Prostate gland (tissue), 2 donors: ENCODE data around the gene LIMS2. TPM values are rescaled to one million over a fixed set of nuclear protein-coding genes. Genes with fewer than 3 reads are reported as not detected.
A peak's percentile ranks its signal among the peaks of the same experiment; 100 is the strongest.

Experiments used
- DNase-seq: peaks from one replicate; pipeline ENCODE4 v3.0.0-alpha.2; 2019; ENCODE audit warnings: low spot score
- H3K27ac ChIP-seq, 2 donors: fragments of 200-600 bp; sonication (generic); 2 replicates each; pipeline ENCODE4 v1.5.1; 2017 to 2019
- H3K27me3 ChIP-seq: fragments of 200-600 bp; sonication (generic); replicated peaks from 2 replicates; pipeline ENCODE4 v1.5.1; 2019; ENCODE audit not compliant: insufficient read depth
- H3K36me3 ChIP-seq, 2 donors: fragments of 200-600 bp; sonication (generic); 1 replicate in 1 of 2; 2 replicates in 1 of 2; pipeline versions ENCODE4 v1.5.1 to v1.8.1; 2017 to 2019
- H3K4me1 ChIP-seq: fragments of 200-600 bp; sonication (generic); replicated peaks from 2 replicates; pipeline ENCODE4 v1.5.1; 2019
- H3K4me3 ChIP-seq, 2 donors: fragments of 200-600 bp; sonication (generic); 2 replicates each; pipeline ENCODE4 v1.5.1; 2017 to 2019
- H3K9me3 ChIP-seq: fragments of 200-600 bp; sonication (generic); 2 replicates; pipeline ENCODE4 v1.5.1; 2017
- POLR2A ChIP-seq: fragments of 450-650 bp; IDR thresholded peaks from one replicate; pipeline ENCODE4 v1.6.1; 2016; ENCODE audit warnings: antibody characterized with exemption, mild to moderate bottlenecking
- POLR2AphosphoS5 ChIP-seq: sonication (generic); formaldehyde crosslinking; IDR thresholded peaks from one replicate; pipeline ENCODE4 v1.6.1; 2017; ENCODE audit warnings: antibody characterized with exemption
- WGBS: methylation state at CpG from one replicate; pipeline ENCODE4 v1.1.5; 2018; 5-methylcytosine and 5-hydroxymethylcytosine counted together
- intact Hi-C: fragments of 100-400 bp; cut with DNase I; formaldehyde crosslinking; loops from one replicate; pipeline ENCODE4 v1.14.2; 2022
- total RNA-seq, 2 donors: library from RNA; depleted of rRNA; stranded (reverse); fragments of >200 nt; gene quantifications; one replicate each; pipeline ENCODE4 v1.1.0, GENCODE V29; 2016
- TF ChIP-seq, protein P1 (sequence below), 4 experiments: fragments of 200-600 bp in 2 of 4; fragments of 450-650 bp in 2 of 4; sonication (generic) in 2 of 4; IDR thresholded peaks; 1 replicate in 3 of 4; 2 replicates in 1 of 4; pipeline ENCODE4 v1.5.1; 2016 to 2019; ENCODE audit warnings: antibody characterized with exemption in 4 of 4, mild to moderate bottlenecking in 2 of 4, moderate library complexity in 2 of 4

The LIMS2 gene
- total RNA-seq, 2 donors from 2014 or later, result 31.9 to 63.2 TPM

DNA sequence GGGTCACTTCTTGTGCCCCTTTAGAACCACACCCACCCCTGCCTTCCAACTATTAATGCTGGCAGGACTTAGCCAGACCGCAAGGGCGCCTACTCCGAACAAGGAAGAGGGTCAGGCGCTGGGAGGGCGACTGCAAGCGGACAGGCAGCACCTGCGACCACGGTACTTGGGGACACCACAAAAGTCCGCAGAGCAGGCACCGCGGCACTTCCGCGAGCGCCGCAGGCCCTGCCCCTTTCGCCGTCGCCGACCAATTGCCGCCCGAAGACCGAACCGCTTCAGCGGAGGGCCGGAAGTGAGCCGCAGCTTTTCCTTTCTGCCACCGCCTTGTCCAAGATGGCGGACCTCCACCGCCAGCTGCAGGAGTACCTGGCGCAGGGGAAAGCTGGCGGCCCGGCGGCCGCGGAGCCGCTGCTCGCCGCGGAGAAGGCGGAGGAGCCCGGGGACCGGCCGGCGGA lies 25.9 kb upstream of the LIMS2 start, which contains the start of gene SFT2D3:
TSS of gene SFT2D3 (plus strand) at position 305 of the 458 bp plus-strand sequence. CDS start at position 337, 32 bp downstream.
- DNase-seq, result peak; percentile 91
- intact Hi-C loops, result no loop called here
- peaks cover 12% of the 10 kb centered on the region for H3K4me1 ChIP-seq
- no peaks in the 10 kb centered on the region for H3K36me3 ChIP-seq
- peak within 1 kb of the TSS; percentile 54 to 73 for H3K4me3 ChIP-seq
- 2% methylated on average over 36 of the region's 44 CpGs for WGBS
- H3K27ac ChIP-seq, result peak within 1 kb of the TSS; percentile 87 to 93
- H3K27me3 ChIP-seq, result no peaks in the 10 kb centered on the region
- TF ChIP-seq, protein P1, sequence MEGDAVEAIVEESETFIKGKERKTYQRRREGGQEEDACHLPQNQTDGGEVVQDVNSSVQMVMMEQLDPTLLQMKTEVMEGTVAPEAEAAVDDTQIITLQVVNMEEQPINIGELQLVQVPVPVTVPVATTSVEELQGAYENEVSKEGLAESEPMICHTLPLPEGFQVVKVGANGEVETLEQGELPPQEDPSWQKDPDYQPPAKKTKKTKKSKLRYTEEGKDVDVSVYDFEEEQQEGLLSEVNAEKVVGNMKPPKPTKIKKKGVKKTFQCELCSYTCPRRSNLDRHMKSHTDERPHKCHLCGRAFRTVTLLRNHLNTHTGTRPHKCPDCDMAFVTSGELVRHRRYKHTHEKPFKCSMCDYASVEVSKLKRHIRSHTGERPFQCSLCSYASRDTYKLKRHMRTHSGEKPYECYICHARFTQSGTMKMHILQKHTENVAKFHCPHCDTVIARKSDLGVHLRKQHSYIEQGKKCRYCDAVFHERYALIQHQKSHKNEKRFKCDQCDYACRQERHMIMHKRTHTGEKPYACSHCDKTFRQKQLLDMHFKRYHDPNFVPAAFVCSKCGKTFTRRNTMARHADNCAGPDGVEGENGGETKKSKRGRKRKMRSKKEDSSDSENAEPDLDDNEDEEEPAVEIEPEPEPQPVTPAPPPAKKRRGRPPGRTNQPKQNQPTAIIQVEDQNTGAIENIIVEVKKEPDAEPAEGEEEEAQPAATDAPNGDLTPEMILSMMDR (IDR thresholded peaks at IDR 0.05), result peak in 1 of 4 experiments; percentile 7
- TF ChIP-seq POLR2AphosphoS5, result peak; percentile 85
- TF ChIP-seq POLR2A, result peak; percentile 79
- no peaks in the 10 kb centered on the region for H3K9me3 ChIP-seq

DNA sequence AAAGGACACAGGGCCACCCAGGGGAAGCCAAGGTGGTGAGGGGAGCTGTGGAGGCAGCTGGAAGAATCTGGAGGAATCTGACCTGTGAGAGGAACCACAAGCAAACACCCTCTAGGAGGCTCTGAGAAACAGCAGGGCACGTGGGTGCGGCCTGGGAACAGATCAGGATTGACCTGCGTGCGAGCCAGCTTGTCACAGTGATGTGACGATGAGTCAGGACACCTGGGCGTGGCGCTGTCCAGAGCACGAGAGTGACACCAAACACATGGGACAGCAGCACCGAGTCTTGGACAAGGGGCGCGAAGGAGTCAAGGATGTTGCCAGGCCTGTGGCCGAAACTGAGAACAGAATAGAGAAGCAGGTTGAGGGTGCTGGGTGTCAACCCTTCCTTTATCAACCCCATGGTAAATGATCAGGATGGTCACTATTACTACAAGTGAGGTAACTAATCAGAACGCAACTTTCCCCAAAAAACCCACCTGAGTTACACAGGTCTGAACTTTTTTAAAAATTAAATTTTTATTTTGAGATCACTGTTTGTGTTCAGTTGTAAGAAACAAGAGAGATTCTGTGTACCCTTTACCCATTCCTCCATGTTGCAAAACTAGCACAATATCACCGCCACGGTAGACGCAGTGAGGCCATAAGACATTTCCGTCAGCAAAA lies 25.3 kb upstream of the LIMS2 start:
- intact Hi-C loops, result no loop called here
- Histone ChIP-seq H3K27me3 (peaks cover 1% of the 10 kb centered on the region), H3K9me3 (no peaks in the 10 kb centered on the region), H3K27ac (peak overlapping the region; percentile 87 to 93), H3K4me3 (peak overlapping the region; percentile 54 to 73), H3K4me1 (peaks cover 12% of the 10 kb centered on the region), H3K36me3 (no peaks in the 10 kb centered on the region)
- no peak for DNase-seq
- 52% methylated on average over 17 of the region's 17 CpGs for WGBS
- TF ChIP-seq POLR2A (no peak), POLR2AphosphoS5 (no peak)
- TF ChIP-seq, protein P1 (IDR thresholded peaks at IDR 0.05), result no peak

DNA sequence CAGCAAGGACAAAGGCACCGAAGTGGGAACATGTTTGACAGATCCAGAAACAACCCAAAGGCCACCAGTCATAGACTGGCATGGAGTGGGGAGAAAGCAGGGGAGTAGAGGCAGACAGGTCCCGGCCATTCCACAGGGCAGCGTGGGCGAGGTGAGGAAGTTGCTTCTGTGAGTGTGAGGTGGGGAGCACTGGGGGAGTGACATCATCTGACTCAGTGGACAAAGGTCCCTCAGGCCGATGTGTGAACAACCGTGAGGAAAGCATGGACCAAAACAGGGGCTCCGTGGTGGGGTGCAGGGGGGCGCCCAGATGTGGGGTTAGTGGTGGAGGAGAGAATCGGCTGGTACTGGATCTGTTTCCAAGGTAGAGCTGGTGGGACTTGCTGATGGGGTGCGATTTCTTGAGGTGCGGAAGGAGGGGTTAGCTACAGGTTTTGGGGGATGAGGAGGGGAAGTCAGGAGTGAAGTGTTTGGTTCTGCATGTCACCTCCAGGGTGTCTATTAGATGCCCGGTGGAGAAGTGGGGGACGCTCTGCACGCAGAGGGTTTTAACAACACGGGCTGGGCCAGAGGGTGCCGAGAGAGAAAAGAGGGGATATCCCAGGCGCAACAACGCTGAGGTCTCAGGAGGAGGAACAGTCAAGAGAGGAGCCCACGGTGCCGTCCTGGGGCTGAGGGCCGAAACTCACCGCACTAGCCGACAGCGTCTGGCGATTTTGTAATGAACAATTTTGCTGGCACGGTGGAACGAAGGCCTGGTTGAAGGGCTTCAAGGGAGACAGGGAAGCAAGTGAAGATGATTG lies 23.4 kb upstream of the LIMS2 start:
- 93% methylated on average over 27 of the region's 27 CpGs for WGBS
- Histone ChIP-seq H3K4me3 (no peak overlapping the region), H3K9me3 (no peaks in the 10 kb centered on the region), H3K27me3 (peaks cover 1% of the 10 kb centered on the region), H3K4me1 (peaks cover 12% of the 10 kb centered on the region), H3K36me3 (no peaks in the 10 kb centered on the region), H3K27ac (no peak overlapping the region)
- intact Hi-C loops, result loop anchor here (5.0 kb wide), 1 partner anchor 191 kb away; no protein-coding TSS in a partner anchor
- TF ChIP-seq POLR2AphosphoS5 (no peak), POLR2A (no peak)
- TF ChIP-seq, protein P1 (IDR thresholded peaks at IDR 0.05), result no peak
- no peak for DNase-seq

DNA sequence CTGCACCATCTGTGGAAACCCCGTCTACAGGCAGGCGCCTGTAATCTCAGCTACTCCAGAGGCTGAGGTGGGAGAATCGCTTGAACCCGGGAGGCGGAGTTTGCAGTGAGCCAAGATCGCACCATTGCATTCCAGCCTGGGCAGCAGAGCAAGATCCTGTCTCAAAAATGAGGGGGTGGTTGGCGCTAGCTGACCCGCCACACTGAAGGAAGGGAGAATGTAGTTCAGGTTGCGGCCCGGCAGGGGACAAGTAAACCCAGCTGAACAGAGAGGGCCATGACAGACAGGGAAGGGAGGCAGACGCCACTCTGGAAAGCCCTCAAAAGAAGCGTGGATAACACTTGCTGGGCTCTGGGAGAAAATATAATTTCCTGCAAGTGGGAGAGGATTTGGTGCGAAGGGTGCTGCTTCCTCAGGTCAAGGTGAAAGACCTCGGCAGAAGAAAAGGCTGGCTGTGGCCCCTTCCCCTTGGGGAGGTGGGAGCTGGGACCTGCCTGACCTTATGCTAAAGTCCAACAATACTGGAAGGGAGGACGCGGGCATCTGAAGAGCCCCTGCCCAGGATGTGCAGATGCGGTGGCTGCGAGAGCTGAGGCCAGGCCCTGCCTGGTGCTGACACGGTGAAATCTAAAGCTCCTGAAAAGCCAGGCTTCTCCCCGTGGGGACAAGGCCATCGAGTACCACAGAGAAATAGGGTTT lies 22.3 kb upstream of the LIMS2 start:
- Histone ChIP-seq H3K27me3 (peaks cover 1% of the 10 kb centered on the region), H3K27ac (no peak overlapping the region), H3K9me3 (no peaks in the 10 kb centered on the region), H3K36me3 (no peaks in the 10 kb centered on the region), H3K4me1 (peaks cover 5% of the 10 kb centered on the region), H3K4me3 (no peak overlapping the region)
- intact Hi-C loops, result loop anchor here (5.0 kb wide), 1 partner anchor 190 kb away; no protein-coding TSS in a partner anchor
- 92% methylated on average over 21 of the region's 21 CpGs for WGBS
- DNase-seq, result no peak
- TF ChIP-seq POLR2AphosphoS5, result no peak
- no peak for TF ChIP-seq POLR2A
- TF ChIP-seq, protein P1 (IDR thresholded peaks at IDR 0.05), result no peak
